BJ (cell line): ENCODE data around the gene STOX2. TPM values are rescaled to one million over a fixed set of nuclear protein-coding genes. Genes with fewer than 3 reads are reported as not detected.

Source experiments
- CTCF ChIA-PET: fragments of 350-600 bp; formaldehyde crosslinking; extraction: SDS; loops from one replicate; lab custom pipeline; 2021; ENCODE audit warnings: antibody characterized with exemption, inconsistent platforms; lab: Yijun Ruan, JAX
- POLR2A ChIA-PET: fragments of 300-600 bp; sonication (Branson Sonifier 250); formaldehyde crosslinking; extraction: SDS; loops from one replicate; lab custom pipeline; 2021; ENCODE audit warnings: antibody characterized with exemption; lab: Charles Lee
- DNase-seq: peaks from one replicate; pipeline ENCODE4 v3.0.0-alpha.2; 2011; ENCODE audit warnings: low read depth
- H3K27me3 ChIP-seq: 2 replicates; pipeline ENCODE4 v1.6.0; 2011; ENCODE audit warnings: low read length; ENCODE audit not compliant: control insufficient read depth, insufficient read depth
- H3K36me3 ChIP-seq: 2 replicates; pipeline ENCODE4 v1.5.1; 2011; ENCODE audit warnings: low read length; ENCODE audit not compliant: control insufficient read depth, insufficient read depth
- H3K4me3 ChIP-seq: 2 replicates; pipeline ENCODE4 v1.5.1; 2011; ENCODE audit warnings: low read depth, mild to moderate bottlenecking, control low read depth, low read length
- CTCF ChIP-seq: IDR thresholded peaks from 2 replicates; pipeline ENCODE4 v1.5.1; 2011; ENCODE audit warnings: low read depth, mild to moderate bottlenecking, control low read depth, inconsistent platforms, low read length, moderate library complexity; ENCODE audit not compliant: insufficient read depth
- polyA plus RNA-seq: library from polyadenylated mRNA; depleted of rRNA; stranded (reverse); fragments of >200 nt; gene quantifications from 2 replicates; pipeline ENCODE4 v1.2.3, GENCODE V29; 2011

Gene STOX2
- polyA plus RNA-seq, 1 experiment, result 0.27 TPM

- TF ChIP-seq CTCF, result no peak
- Histone ChIP-seq H3K27me3 (no peaks in the 10 kb centered on the region), H3K36me3 (no peaks in the 10 kb centered on the region), H3K4me3 (no peak overlapping the region)
- DNase-seq, result no peak
- POLR2A ChIA-PET, result no interaction called here
- CTCF ChIA-PET, result no interaction called here
Observed at GRCh38 chr4:183860731-183861130, 44.4 kb upstream of the STOX2 start.

- CTCF ChIA-PET, result no interaction called here
- no peak for TF ChIP-seq CTCF
- POLR2A ChIA-PET, result no interaction called here
- no peaks in the 10 kb centered on the region for H3K27me3 ChIP-seq
- H3K4me3 ChIP-seq, result no peak overlapping the region
- no peaks in the 10 kb centered on the region for H3K36me3 ChIP-seq
- no peak for DNase-seq
Observed at GRCh38 chr4:183861426-183861825, 43.7 kb upstream of the STOX2 start.

DNA sequence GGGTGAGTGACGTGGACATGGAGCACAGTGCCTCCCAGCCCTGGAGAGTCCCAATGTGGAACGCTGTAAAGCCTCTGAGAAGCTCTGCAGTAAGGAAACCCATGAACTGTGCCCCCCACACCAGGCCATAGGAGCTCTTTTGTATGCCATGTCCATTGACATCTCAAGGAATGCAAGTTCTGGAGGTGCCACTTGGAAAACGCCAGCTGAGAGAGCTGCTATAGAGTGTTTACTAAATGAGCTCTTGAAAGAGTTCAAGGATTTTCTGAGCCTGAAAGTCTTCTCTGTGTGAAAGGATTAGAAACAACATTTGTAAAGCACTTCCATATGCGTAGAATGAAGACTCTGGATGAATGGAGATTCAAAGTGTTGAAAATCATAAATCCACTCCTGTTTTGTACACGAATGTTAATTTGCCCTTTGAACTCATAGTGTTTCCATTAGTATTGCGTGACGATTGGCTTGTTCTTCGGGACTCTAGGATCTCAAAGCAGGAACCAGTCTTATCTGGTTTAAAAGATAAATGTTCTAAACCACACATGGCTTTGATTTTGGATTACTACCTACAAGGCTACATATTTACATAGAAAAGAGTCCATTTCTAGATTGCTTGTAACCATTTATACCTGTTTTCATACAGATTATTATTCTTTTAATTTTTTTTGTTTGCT, 41.8 kb upstream of the STOX2 start:
- no peaks in the 10 kb centered on the region for H3K27me3 ChIP-seq
- no peak overlapping the region for H3K4me3 ChIP-seq
- no peaks in the 10 kb centered on the region for H3K36me3 ChIP-seq
- POLR2A ChIA-PET, result no interaction called here
- CTCF ChIA-PET, result interaction anchor here (1.2 kb wide), 1 partner anchor 23 kb away, joined by 3 read pairs; no protein-coding TSS in a partner anchor
- TF ChIP-seq CTCF, result no peak
- no peak for DNase-seq

DNA sequence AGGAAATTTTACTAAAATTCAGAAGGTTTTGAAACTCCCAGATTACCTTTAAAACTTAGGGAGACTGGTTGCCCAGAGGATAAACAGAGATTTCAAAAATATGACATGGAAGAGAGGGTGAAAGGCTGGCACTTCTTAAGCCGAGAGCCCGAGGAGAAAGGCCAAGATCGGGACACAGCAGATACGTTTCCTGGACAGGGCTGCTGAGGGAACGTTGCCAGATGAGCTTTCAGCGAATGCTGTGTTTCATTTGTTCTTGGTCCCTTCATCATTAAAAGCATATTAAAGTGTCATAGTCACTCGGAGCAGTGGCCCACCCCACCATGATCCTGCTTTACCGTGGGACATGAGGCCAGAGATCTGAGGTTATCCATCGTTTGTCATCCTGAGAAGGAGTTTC, 37.9 kb upstream of the STOX2 start:
- POLR2A ChIA-PET, result no interaction called here
- TF ChIP-seq CTCF, result no peak
- H3K27me3 ChIP-seq, result no peaks in the 10 kb centered on the region
- CTCF ChIA-PET, result no interaction called here
- no peak for DNase-seq
- no peaks in the 10 kb centered on the region for H3K36me3 ChIP-seq
- H3K4me3 ChIP-seq, result no peak overlapping the region

GRCh38 chr4:183870997-183871396, 34.1 kb upstream of the STOX2 start:
- no peak for DNase-seq
- Histone ChIP-seq H3K4me3 (no peak overlapping the region), H3K27me3 (no peaks in the 10 kb centered on the region), H3K36me3 (no peaks in the 10 kb centered on the region)
- ChIA-PET CTCF (no interaction called here), POLR2A (no interaction called here)
- no peak for TF ChIP-seq CTCF
